Stimulated activated CD8-positive, alpha-beta memory T cell treated with anti-CD3 and anti-CD28 coated beads, Interleukin-4, amount 100 ng/mL, for 1 hour (primary cell): Measurements from ENCODE around the gene ENTPD6.

Experiments
- DNase-seq, 2 donors: peaks; one replicate each; pipeline ENCODE4 v3.0.0-alpha.2; 2020; ENCODE audit warnings: low read depth in 2 of 2, low spot score in 1 of 2

Gene ENTPD6

DNA sequence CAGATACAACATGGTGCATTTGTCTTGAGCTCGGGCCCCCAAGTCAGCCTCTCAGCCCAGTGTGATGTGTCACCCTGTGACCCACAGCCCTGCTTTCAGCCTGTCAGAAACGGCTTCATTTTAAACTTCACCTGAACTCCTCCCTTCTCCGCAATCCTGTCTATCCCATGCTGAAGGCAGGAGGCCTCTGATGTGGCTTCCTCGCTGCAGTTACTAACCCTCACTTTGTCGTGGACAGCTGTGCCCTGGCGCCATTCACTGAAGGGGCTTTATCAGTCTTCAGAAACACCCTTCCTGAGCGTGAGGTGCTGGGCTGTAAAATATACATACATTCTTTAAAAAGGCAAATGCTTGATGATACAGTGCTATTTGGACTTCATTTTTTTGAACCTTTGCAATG is 7.9 kb upstream of the ENTPD6 start:
- DNase-seq, result no peak

DNA sequence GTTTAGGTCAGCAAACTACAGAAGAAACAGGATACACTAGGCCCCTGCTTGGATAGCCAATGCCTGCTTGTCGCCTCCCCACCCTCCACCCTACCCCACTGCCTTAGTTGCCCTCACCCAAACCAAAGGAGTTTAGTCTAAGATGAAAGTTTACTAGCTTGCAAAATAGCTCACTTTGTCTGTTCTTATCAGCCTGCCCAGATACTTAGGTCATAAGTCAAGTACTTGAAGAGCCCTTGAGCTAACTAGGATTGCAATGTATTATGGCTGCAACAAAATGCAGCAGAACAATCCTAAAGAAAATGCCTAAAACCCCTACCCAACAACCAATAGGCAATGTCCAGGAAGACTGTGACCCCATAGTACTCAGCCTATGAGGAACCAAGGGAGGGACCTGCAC is 7.3 kb upstream of the ENTPD6 start:
- no peak for DNase-seq

DNA sequence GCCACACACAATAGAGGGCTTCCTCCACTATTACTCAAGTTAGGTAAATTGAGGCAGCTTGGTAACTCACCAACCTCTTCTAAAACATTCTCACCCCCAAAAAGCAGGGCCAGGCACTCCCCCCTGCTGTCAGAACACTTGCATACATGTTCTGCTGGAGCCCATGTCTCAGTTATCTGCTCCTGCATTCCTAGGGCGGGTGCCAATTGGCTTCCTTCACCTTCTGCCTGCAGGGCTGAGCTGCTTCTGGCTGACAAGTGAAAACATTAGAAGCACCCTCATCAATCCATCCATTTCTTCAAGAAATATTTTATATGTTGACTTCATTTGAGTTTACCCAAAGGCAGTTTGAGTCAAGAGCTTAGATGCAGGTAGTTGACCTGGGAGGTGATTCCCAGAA is 4.5 kb upstream of the ENTPD6 start:
- no peak for DNase-seq

DNA sequence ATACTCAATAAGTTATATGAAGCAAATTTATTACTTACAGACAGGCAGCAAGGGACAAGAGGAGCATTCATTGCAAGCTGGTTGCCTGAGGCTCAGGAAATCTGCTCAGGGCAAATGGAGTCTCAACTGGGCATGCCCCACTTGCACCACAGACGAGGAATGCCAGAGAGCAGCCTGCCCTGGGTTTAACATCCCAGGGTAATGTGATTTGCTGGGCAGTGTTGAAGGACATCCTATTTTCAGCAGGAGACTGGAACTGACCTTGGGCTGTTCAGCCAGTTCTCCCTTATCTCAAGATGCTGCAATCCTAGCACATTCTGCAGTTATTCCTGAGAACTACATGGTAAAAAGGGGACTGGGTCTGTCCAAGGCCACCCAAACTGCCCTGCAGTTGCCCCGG is 3.8 kb upstream of the ENTPD6 start:
- DNase-seq, result no peak

DNA sequence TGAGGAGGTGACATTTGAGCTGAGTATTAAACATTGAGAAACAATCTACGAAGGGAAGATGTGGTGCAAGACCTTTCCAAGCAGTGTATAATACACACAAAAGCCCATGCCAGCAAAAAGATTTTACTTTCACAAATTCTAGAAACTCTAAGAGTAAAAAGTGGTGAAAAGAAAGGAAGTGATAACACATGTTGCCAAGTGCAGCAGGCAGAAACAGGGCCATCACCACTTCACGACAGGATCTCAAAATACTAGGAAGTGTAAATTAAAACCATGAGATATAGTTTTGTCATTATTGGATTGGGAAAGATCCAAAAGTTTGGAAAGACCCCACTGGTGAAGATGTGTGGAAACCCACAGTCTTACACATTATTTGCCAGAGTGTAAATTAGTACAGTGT is 1.7 kb upstream of the ENTPD6 start:
- no peak for DNase-seq

DNA sequence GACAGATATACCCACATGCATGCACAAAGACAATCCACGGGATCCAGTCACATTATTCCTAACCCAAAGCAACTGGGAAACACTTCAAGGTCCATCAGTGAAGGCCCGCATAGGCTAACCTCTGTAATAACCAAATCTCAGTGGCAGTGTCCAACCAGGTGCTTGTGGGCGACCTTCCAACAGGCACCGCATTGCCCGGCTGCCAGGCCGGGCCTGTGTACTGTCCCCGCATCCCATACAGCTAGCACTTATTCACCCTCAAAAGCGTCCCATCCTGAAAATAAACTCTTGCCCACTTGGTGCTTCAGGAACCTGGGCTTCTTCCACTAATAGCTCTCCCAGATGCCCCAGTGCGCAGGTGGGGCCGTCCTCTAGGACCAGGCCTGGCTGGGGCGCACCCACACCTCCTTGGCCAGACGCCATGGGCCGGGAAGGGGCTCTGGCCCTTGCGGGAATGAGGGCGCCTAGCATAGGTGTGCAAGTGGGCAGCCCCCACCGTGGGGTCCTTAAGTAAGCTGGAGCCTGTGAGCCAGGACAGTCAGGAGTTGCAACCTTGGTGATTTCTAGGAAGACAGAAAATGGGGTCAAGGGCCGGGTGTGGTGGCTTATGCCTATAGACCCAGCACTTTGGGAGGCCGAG is 1.1 kb upstream of the ENTPD6 start:
- DNase-seq, result no peak

DNA sequence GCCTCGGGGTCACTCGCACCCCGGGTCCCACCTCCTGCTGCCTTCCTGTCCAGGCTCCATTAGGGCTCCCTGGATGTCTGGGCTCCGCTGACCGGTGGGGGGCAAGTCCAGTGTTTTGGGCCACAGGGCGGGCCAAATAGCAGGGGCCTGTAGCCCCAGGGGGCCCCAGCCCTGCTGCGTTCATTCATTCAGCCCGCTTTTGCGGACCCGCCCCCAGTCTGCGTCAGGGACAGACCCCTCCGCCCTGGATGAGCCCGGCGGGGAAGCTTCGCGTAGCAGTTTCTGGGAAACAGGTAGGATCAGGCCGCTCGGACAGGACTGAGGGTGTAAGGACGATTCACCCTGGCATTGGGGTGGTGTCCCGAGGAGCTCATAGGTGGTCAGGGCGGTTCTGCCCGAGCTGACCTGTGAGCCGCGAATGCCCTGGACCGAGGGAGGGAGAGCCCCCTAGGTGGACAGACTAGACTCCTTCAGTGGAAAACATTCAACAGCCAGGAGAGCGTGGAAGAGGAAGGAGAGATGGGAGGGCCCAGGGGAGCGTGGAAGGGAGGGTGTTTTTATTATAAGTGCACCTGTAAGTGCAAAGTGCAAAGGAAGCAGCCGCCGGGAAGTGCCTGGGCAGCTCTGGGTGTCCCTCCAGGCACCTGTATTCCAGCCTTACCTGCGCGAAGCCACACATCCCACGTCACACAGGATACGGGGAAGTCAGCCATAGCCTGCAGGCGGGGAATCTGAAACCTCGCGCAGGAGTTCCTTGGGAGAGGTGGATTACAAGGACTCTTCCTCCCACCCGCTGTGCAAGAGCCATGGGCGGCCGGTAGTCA is 662 bp downstream of the ENTPD6 start:
- no peak for DNase-seq

DNA sequence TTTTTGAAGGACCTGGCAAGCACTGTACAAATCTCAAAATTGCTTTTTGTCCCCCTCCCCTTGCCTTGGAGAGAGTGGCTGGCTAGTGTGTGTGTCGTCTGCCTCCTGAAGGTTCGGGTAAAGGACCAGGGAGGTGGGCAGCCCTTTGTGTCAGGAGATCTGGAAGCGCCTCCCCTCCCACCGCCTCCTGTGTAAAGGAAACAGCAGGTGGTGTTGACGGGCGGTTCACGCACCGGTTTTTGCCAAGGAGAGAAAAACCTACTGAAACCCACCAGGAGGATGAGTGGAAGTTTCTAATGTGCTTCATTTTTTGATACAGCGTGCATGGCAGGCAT is 1.2 kb downstream of the ENTPD6 start:
- DNase-seq, result no peak

DNA sequence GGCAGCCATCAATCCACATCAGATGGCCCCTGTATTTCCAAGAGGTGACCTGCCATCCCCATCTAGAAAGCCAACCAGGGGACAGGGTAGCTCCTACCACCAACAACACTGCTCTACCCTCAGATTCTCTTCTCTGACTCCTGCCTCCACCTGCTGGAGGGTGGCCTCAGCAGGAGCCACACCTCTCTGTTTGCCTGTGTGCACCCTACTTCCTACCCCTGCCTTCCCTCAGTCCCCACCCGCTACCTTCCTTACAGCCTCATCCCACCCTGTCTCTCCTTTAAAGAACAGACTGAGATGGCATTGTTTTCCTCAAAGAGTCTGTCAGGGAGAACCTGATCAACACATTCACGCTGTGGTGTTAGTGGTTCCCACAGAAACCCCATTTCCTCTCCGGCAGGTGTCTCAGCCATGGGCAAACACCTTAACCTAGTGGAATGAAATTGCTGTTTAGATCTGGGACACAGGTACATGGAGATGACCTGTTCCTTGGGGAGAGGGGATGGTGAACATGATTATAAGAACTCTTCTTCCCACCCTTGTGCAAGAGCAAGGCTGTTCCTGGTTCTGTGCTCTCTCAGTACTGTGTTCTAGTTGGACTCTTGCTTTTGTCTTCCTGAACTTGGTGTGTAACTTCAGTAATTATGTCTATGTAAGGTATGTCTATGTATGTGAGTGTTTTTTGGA is 1.8 kb downstream of the ENTPD6 start:
- no peak for DNase-seq

DNA sequence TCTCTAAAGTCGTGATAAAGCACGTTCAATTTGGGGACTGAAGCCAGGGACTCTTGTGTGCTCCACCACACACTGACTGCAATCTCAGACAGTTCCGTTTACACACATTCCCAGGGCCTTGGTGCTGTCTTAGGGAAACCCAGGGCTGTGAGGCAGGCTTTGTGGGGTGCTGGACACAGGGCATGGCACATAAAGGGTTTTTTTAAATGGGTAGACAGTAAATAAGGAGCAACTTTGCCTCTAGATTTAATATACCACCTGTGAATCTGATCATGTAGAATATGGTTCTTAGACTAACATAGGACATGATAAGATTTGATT is 2.3 kb downstream of the ENTPD6 start:
- DNase-seq, result no peak

DNA sequence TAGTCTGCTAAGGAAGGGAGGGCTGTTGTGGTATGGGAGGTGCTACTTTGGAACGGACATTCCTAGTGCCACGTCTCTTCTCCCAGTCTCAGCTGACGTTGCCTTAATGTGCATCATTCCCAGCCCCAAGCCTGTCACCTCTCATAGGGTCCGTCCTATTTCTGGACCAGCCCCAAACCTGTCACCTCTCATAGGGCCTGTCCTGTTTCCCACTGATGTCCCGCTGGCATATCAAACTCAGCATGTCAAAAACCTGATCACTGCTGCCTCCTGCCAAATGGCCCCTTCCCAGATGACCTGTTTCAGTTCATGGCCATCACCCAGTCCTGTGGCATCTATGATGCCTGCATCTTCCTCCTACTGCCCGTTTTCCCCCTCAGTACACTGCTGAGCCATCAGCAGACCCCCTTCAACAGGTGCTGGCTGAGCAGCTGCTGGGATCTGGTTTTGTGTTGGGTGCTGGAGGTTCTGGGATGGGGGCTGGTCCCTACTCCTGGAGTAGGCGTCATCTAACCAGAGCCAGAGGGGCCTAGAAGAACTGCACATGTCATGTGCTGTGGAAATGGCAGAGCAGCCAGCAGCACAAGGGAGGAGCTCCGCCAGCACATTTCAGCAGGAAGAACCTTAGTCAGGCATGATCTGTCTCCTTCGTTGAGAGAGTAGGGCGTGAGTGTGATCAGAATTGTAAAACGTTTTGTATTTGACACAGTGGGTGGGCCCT is 3.3 kb downstream of the ENTPD6 start:
- no peak for DNase-seq

DNA sequence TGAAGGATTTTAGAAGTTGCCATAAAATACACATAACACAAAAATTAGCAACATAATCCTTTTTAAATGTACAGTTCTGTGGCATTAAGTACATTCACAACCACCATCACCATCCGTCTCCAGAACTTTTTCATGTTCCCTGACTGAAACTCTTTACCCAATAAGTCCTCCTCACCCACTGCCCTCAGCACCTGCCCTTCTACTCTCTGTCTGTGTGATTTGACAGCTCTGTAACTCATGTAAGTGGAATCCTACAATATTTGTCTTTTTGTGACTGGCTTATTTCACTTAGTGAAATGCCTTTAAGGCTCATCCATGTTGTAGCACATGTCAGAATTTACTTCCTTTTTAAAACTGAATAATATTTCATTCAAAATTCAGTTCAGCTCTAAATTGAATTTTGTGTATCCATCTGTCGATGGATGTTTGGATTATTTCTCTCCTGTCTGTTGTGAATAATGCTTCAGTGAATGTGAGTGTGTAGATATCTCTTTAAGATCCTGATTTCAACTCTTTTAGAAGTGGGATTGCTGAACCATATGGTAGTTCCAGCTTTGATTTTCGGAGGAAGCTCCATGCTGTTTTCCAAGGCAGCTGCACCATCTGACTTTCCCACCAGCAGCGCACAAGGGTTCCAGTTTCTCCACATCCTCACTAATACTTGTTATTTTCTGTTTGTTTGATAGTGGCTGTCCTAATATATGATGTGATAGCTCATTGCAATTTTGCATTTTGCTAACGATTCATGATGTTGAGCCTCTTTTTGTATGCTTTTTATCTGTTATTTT is 4.2 kb downstream of the ENTPD6 start:
- DNase-seq, result no peak

DNA sequence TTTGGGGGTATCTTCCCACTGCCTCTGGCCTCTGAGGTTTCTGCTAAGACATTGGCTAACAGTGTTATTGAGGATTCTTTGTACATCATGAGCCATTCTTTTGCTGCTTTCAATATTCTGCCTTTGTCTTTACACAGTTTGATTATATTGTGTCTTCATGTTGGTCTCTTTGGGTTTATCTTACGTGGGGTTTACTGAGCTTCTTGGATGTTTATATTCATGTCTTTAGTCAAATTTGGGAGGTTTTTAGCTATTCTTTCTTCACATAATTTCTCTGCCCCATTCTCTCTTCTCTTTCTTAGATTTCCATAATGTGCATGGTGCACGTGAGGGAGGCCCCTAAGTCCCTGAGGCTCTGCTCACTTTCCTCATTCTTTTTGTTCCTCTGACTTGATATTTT is 7.6 kb downstream of the ENTPD6 start:
- no peak for DNase-seq

DNA sequence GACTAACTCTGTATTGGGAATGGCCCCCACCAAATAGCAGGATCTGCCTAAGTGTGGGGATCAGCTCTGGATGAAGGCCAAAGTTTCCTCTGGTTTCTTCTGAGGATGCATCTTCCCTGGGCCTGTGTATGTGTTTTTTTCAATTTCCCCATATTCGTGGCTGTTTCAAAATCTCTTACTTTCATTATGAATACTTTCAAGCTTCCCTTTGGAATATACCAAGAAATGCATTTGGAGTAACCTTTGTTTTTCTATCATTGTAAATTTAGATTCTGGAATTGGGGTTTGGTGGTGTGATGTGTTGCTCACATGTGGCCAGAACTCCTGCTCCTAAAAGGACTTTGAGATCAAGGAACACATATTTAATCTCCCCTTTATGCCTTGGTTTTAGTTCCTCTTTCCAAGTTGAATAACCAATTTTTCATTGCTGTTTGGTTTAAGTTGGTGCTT is 8.4 kb downstream of the ENTPD6 start:
- DNase-seq, result no peak

DNA sequence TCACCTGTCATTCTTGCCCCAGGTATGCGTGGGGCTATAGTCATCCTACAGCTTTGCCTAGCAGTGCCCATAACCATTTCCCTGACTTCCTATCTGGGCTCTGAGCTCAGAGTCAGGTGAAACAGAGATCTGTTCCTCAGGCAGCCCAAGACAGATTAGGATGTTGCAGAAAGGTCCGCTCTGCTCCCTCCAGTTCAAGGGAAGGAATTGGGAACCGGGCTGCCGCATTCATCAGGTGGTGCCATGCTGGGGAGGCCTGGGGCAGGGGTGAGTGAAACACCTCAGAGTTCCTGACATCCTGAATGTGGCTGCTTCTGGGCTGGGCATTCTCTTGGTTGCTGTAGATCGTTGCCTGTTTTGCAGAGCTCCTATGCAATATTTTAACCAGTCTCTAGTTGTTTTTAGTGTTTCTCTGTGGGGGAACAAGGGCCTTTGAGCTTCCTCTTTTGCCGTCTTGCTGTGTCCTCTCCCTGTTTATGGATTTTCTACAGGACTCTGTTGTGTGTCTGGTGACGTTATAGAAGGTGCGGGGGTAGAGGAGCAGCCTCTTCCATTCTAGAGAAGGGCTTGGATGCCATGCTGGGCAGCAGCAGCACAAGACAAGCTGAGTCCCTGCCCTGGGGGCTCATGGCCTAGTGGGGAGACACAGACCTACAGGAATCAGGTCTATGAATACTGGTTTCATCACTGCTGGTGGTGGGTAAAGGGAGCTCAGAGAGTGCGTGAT is 9.2 kb downstream of the ENTPD6 start:
- DNase-seq, result no peak

DNA sequence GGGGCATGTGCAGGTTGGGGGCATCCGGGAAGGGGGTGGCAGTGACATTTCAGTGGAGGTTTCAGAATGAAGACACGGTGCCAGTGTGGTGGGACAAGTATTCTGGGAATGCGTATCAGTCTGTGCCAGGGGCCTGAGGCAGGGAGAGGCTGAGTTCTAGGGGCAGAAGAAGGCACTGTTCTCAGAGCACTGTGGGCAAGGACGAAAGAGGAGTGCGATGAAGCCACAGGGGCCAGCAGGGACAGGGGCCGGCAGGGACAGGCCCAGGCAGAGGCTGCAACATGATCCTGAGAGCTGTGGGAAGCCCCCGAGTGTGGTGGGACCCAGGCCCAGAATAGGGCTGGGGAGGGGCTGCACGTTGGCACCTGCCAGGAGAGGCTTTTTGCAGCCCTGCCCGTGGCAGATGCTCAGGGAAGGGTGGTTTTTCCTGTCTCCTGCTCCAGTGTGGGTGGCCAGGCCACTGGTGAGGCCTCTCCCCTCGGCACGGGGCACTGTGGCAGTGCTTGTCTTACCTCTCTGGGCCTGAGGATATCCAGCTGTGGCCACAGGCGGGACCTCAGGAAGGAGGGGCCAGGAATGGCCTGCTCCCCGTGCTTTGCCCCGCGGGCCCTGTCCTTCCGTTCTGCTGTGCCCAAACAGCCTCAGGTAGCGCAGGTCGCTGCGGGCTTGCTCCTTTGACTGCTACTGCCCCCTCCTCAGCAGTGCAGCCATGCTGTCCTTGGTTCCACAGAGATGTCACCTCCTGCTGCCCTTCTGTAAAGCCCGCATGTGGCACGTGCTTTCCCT is 10.0 kb downstream of the ENTPD6 start:
- no peak for DNase-seq

DNA sequence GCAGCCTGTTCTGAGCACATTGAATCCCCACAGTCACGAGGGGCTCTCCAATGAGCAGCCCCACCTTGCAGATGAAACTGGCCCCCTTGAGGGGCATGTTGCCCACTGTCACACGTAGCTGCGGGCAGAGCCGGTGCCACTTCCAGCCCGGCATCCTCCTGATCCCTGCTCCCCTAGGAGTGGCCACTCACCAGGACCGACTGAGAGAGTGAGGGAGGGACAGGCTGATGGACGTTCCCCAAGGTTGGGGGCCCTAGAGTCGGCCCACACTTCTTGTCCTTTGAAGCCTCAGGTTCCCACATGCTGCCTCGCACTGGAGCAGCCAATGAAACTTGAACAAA is 10.5 kb downstream of the ENTPD6 start:
- no peak for DNase-seq

DNA sequence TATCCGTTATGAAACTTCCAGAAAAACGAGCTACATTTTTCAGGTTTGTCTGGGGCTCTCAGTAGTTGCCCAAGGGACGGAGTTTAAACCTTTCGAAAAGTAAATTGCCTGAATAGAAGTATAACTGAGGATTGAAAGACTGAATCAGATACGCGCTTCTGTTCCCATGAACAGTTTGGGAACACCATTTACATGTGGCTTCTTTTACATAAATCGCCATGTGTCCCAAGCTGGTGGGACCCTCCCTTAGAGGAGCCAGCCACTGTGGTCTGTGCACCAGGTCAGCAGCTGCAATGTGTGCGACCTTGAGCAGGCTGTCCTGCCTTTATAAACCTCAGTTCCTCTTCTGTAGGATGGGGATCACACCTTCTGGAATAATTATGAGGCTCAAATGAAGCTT is 11.0 kb downstream of the ENTPD6 start:
- DNase-seq, result no peak

DNA sequence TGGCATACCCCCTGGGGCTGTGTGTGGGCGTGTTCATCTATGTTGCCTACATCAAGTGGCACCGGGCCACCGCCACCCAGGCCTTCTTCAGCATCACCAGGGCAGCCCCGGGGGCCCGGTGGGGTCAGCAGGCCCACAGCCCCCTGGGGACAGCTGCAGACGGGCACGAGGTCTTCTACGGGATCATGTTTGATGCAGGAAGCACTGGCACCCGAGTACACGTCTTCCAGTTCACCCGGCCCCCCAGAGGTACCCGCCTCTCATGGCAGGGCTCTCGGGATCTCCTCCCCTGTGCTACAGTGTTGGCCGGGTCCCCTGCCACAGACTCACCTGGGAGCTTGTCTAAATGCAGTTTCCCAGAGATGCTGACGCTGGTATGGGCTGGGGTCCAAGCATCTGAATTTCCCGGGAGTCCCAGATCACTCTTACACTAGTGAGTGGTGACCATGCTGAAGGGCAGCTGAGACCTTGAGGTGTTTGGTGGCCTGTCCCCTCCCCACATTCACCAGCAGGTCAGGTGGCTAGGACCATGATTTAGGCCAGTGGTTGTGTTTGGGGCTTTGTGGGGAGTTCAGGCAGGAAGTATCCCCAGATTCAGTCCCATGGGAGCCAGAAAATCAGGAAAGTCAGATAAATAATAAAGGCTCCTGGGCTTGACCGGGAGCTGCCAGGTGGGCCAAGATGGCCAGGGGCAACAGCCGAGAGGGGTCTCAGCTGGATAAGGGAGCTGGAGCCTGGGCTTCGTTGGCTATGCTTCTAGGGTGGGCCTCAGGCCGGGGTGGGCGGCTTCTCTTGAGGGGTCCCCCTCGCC is 11.8 kb downstream of the ENTPD6 start:
- no peak for DNase-seq
